GM19035 (cell line): Measurements from ENCODE around the gene S100A7.

Experiments
- ATAC-seq: cut with Tn5 transposase; IDR thresholded peaks from one replicate; pipeline ENCODE4 v1.9.1; 2021; ENCODE audit not compliant: unreplicated experiment

Gene S100A7

DNA sequence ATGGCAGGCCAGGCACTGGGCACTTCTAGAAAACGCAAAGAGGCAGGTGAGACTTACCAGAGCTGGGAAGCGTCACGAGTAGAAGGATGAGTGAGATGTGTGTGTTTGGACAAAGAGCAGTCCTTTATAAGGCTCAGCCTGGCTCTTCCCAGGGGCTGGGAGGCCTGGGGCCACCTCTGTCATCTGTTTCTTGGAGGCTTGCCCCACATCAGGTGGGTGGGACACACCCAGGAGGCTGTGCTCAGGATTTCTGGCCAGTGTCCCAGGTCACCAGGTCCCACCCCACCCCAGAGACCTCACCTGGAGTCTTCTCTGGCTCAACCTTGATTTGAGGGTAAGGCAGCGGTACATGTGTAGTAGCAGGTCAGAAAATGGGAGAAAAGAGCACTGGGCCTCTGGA lies at the start of gene S100A7:
Gene S100A7, minus strand, starts transcription at position 101 of the 400 bp plus-strand sequence. CDS start 1,638 bp downstream, outside the sequence.
- no peak for ATAC-seq

DNA sequence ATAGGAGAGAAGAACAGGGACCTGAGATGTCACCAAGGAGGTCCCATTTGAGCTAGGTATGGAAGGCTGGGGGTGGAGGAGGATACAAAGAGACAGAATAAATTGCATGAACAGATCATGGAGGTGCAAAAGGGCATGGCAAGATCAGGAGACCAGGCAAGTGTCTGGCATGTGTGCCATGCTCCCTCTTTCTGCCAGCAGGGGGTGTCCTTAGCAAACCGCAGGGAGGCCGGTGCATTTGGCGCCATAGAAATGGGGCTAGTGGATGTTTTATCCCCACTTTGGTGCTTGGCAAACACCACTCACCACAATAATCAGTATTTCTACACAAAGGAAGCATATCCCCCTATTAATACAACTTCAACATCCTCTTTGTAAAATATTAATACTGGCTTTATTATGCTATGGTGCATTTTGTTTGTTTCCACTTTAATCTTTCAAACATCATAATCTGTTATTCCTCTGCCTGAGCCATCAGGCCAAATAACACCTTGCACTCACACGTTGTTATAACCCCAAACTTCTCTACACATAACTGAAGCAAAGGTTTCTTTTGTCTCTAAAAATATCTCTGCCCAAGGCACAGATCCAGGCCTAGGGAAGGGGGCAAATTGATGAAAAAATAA lies 49.4 kb upstream of the S100A7 start:
- no peak for ATAC-seq

DNA sequence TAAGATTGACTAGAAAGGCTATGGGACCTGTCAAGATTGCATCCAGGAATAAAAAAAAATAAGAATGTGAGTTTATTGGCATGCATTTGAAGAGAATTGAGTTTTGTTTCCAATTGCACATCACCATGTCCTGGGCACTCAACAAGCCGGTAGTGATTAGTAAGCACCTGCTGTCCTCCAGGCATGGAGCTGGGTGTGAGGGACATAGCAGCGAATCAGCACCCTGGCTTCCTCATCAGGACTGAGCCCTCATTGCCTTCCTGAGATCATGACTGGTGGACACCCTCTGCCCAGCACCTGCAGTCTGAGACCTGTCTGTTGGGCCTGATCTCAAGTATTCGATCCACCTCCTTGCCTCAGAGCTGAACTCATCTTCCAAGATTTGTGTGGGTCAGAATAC lies 48.6 kb upstream of the S100A7 start:
- no peak for ATAC-seq

DNA sequence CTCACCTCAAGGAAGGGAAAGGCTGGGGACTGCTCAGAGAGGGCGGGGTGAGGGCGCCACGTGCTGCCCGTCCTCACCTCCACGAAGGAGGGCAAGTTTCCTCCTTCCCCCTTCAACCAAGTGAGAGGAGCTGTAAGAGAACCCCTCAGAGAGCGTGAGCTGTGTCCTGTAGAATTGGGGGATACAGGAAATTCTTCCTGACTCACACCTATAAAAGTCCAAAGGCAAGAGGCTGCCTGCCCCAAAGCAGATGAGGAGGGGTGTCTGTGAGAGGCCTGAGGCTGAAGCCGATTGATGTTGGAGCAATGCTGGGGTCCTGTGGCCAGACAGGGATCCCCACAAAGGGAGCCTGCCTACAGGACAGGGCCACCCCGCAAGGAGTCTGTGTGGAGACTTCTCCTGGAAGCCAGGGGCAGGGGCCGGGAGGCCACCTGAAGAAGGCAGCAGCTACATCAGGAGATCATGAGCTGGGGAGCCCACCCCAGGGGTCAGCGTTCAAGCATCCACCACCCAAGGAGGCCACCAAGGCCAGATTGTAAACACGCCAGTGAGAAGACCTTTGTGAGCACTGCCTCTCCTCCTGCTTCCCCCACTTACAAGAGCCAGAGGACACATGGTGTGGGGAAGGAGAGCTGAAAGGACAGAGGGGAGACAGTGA lies 47.6 kb upstream of the S100A7 start:
- ATAC-seq, result no peak

DNA sequence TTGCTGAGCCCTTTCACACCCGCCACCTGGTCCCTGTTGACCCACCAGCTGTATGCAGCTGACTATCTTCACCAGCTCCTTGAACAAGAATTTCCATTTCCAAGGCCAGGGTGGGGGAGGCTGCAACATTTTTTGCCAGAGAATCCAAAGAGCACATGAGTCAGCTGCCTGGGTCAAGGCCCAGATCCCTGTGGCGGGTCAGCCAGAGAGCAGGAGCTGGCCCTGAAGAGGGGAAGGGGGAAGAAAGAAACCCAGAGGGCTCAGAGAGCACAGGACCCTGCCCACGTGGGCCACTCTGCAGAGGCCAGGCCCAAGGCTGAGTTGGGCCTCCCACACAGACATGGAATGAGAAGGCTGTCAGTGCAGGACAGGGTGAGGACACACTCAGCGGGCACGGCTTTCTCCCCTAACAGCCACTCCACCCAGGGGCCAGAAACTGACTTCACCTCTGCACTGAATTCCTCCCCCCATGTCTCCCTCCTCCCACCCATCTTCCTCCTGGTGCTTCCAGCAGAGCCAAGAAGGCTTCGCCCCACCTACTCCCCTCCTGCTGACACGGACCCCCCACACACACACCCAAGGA lies 46.5 kb upstream of the S100A7 start:
- ATAC-seq, result no peak

DNA sequence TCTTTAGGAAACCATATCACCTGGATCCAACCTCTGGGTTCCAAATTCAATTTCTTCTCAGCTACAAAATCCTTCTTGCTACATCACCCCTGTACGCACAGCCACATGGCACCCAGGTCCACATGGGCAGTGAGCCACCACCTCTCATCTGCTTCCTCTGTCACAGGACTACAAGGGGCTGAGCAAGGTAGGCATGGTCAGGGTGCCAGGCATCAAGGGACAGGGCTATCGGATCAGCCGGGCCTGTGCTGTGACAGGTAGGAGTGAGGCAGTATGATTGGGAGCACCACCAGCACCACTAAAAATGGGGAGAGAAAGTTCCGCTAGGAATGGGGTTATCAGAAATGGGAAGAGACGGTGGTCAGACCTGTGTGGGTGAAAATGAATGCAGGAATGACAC lies 45.9 kb upstream of the S100A7 start:
- no peak for ATAC-seq

DNA sequence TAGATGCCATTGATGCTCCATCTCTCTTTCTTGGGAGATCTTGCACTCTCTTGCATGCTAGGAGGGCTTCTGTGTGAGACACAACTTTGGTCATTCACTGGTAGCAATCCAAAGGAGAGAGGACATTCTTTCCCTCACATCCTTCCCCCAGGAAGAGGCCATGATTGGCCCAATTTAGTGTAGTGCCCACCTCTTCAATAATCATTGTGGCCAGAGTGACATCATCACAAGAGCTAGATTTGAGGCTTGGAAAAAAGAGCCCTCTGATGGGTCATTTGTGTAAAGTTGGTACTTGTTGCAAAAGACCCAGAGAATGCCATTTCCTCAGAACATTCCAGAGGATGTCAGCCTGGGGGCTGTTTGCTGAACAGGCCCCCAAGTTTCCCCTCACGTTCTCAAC lies 45.1 kb upstream of the S100A7 start:
- ATAC-seq, result no peak

DNA sequence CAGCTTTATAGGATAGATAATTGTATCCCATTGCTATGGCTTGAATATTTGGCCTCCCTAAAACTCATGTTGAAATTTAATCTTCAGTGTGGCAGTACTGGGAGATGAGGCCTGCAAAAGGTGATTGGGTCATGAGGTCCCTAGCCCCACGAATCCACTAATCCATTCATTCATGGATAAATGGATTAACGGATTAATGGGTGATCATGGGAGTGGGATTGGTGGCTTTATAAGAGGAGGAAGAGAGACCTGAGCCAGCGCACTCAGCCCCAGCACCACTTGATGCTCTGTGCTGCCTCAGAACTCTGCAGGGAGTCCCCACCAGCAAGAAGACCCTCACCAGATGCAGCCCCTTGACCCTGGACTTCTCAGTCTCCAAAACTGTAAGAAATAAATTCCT lies 43.3 kb upstream of the S100A7 start:
- no peak for ATAC-seq

DNA sequence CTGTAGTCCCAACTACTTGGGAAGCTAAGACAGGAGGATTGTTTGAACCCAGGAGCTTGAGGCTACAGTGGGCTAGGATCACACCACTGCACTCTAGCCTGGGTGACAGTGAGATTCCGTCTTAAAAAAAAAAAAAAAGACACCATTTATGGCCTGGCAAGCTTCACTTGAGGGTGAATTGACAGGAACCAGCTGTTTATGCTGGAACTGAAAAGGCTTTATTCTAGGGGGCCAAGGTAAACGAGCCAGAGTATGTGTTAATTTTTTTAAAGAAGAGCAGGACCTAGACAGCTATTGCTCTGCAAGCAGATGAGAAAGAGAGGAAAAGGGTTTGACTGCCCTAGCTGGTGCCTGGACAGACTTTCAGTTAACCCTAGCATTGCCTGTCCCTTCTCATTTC lies 38.3 kb upstream of the S100A7 start:
- ATAC-seq, result no peak

DNA sequence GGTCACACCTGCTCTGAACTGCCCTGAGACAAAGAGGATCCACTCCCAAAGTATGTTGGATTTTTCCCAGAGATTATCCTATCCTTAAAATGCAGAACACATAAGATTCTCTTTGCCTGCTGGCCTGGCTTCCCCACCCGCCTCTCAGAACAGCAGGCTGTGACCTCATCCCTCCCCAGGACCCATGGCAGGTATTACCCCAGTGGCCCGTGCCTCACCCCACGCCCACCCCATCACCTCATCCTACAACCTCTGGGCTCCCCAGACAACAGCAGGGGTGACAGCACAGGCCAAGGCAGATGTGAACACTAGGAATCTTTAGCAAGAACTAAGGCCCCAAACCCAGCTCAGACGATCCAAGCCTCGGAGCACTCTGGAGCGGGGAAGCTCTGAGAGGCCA lies 35.1 kb upstream of the S100A7 start:
- no peak for ATAC-seq

DNA sequence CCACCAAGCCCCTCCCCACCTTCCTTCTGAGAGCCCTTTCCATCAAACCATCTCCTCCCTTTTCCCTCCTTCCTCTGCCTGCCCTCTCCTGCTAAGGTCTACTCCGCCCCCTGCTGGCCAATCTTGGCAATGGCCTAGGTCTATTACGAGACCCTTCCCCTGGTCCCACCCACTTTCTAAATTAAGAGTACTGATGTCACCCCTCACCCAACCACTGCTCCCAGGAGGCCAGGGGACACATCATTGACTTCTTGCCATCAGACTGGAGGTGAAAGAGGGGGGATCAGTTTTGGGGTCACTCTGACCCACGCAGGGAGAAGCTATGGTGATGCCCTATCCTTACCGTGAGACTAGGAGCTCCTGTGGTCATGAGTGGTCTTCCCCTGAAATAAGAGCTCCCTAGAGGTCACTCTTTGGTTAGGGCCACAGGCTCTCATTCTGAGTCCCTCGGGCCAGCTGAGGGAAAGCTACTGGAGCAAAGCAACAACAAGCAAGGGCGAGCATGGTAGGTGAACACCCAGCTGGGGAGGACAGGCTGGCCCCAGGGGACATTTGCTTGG lies 34.6 kb upstream of the S100A7 start:
- ATAC-seq, result no peak

DNA sequence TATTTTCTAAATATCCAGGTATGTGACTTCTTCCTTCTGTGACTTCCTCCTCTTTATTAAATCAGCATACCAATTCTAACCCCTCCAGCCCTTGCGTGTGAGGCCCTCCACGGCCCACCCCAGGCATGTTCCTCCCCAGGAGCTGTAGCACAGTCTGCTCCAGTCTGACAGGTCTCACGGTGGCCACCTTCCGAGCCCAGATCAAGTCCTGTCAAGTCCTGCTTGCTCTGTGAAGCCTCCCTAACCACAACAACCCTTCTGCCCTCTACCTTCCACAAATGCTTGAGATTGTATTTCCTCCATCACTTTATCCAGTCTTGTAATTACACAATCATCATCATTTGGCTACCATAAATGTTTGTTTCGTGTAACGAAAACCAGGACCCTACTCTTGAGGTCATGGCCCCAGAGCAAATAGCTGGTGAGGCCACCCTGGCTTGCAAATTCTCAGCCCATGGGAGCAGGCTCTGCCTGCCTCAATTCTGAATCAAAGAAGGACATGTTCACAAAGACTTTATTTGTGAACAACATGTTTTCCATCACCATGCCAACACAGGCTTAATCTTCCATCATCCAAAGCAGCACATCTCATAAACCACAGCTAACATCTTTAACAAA lies 33.0 kb upstream of the S100A7 start:
- no peak for ATAC-seq

DNA sequence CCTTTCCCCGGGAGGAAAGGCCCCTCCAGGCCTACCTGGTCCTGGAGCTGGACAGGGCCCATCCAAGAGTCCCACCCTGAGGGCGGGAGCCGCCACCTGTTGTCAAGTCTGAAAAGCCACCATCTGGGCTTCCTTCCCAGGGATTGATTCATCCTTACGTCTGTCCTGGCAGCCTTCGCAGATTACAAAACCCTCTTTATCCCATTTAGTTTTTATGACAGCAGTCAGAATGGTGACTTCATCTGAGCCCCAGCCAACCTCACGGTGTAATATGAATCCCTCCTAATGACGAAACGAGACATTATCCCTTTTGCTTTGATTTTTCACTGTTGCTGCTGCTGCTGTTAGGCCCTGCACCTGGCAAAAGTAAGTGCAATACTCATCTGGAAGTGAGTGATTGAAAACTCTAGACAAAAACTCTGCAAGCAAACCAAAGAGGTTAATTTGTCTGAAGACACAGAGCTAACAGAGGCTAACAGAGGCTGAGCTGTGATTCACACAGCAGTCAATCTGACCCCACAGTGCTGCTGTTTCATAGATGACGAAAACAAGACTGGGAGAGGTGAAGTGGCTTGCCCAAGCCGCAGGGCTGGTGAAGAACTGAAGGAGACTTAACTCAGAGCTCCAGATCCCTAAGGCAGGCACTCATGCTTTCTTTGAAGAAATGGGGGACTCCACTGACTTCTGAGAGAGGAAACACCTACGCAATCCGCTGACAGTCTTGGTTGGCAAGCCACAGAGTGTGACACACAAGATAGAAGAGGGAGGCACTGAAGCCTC lies 30.0 kb upstream of the S100A7 start:
- no peak for ATAC-seq

DNA sequence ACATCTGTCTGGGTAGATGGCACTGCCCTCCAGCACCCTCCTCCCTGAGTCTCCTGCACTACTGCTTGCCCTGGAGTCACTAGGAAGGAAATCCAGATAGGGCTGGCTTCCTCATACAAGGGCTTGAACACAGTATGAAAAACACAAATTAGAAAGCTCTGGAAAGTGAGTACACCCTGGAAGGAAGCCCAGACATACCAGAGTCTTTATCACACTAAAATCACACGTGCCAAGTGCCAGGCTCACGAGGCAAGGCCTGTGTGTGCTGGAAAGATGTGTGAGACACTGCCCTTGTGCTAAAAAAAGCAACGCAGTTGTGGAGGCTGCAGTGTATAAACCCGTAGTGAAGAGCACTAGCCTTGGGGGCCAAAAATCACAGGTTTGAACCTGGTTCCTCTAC lies 28.3 kb upstream of the S100A7 start:
- no peak for ATAC-seq

DNA sequence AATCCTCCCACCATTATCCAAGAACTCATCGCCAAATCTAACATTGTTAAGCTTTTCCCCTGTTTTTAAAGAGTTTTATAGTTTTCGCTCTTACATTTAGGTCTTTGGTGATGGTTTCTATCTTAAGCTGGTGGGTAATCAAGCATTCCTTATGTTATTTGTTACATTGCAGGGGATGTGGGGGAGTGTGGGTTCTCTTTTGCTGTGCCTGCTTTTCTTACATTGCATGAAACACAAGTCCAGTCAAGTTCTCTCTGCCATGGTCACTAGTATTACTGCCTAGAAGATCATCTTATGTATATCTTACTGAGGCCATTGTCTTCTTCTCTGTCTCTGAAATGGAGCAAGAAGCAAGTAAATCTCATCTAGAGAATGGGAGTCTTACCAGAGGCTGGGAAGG lies 27.3 kb upstream of the S100A7 start:
- no peak for ATAC-seq

DNA sequence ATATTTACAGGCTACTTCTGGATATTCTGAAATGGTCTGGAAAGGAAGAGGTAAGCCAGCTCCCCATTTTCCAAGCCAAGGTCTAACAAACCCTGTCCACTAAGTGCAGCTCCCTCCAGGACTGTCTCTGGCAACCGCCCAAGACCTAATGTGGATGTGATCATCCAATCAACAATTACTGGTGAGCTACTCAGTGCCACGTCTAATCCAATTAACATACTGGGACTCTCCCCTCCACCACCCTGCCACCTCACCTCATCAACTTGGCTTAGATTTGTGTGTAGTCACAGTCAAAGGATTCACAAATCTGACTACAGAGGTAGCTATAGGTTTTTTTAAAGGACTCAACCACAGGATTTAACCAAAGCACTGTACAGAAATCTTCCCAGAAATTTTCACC lies 25.4 kb upstream of the S100A7 start:
- no peak for ATAC-seq

DNA sequence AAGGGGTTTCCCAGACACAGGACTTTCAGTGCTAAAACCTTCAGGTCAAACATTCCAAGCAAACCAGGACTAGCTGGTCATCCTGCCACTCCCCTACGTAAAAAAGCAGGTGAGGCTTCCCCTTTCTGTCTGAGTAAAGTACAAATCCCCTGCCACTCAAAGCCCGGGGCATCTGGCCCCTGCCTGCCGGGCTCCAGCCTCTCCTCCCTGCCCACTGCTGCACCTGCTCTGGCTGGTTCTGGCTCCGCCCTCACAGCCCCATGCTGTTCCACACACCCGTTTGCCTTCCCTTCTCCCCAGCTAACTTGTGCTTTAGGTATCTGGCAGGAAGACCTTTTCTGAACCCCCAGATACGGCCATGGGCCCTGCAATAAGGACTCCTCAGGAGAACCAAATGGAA lies 23.3 kb upstream of the S100A7 start:
- no peak for ATAC-seq

DNA sequence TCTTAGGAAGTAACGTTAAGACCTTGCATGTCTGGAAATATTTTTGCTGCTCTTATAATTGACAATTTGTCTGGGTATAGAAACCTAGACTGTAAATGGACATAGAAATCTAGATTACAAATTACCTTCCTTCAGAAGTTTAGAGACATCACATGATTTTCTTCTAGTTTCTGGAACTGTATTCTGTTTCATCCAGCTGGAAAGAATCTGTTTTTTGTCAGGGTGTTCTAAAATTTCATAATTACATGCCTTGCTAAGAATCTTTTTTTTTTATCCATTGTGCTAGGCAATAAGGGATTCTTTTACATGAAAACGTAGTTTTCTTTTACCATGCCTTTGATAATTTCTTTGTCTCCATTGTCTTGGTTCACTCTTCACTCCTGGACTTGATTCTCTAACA lies 20.7 kb upstream of the S100A7 start:
- ATAC-seq, result no peak

DNA sequence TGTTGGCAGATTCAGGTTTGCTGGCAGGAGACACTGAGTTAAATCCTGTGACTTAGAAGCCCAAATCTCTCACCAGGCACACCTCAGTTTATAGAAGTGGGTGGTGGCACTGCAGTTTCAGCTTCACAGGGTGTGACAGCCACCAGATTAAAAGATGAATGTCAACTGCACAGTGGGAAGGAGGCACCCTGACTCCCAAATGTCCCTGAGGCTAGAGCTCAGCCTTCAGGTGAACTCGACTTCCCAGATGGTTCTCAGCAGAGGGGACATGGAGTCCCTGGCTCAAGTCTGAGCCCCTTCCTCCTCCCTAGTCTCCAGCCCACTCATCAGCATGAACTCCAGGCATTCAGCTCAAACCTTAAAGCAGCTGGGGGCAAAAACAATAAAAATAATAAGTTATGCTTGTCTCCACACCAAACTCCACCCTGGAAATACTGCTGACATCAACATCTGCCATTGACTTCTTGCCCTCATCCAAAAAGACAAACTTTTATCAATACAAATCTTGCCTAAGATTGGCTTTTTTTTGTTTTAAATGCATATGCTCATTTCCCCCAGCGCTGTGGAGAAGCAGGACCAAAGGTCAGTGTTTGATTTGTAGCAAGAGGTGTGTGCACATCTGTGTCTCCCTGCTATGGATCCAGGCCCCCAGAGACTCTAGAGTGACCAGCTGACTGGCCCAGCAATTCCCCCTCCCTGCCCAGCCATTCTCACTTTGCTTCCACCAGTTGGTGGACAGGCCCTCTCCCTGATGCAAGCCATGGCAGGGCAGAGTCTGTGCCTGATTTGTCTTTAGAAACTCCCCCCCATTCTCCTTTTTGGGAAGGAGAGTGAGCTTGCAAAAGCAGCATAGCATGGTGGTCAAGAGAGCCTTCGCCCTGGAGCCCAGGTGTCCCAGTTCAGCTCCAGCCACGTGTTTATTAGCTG lies 18.5 kb upstream of the S100A7 start:
- ATAC-seq, result no peak

DNA sequence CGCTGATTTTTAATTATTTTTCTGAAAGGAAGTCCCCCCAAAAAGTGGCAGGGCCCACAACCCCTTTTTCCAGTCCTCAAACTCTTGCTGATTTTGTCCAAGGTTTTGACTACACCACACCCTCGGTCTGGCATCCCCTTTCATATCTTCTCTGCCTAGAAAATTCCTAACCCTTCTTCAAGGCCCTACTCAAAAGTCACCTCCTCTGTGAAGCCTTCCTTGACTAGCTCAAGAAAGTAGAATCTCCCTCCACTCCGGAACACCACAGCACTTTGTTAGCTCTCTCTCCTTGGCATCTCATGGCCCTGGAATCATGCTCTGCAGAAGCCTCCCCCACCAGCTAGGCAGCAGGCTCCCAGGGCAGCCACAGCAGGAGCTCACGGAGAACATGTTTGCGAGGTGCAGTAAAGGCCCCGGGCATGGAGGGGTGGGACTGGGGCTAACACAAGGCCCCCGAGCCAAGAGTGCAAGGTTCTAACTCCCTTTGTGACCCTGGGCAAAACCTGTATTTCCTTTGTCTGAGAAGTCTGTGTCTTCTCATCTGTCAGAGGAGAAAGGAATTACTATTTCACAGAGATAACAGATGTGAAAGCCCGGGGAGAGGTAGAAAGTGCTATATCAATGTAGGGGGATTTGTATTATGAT lies 17.7 kb upstream of the S100A7 start:
- no peak for ATAC-seq
